B cell (primary cell): ENCODE measurements around the gene BMPER. TPM values are rescaled to one million over a fixed set of nuclear protein-coding genes. Genes with fewer than 3 reads are reported as not detected.

ENCODE experiments used
- ATAC-seq: fragments of 200-7000 bp; cut with Tn5 transposase; one replicate; pipeline ENCODE4 v1.10.0; 2021; ENCODE audit warnings: low read depth, mild to moderate bottlenecking, moderate number of reproducible peaks, moderate library complexity
- CTCF ChIA-PET: fragments of 350-600 bp; sonication (Branson Sonifier 250); formaldehyde crosslinking; loops from one replicate; lab custom pipeline; 2021; ENCODE audit warnings: antibody characterized with exemption, inconsistent platforms; lab: Charles Lee
- POLR2A ChIA-PET: fragments of 350-600 bp; sonication (Branson Sonifier 250); formaldehyde crosslinking; loops from one replicate; lab custom pipeline; 2021; ENCODE audit warnings: antibody characterized with exemption; lab: Charles Lee
- DNase-seq: peaks from one replicate; pipeline ENCODE4 v3.0.0; 2013
- H2AFZ ChIP-seq: 2 replicates; pipeline ENCODE4 v1.6.1; 2012; ENCODE audit warnings: mild to moderate bottlenecking, low read depth, low read length; ENCODE audit not compliant: insufficient read depth, poor library complexity, severe bottlenecking
- H3K27ac ChIP-seq, 2 donors: 1 replicate in 1 of 2; 2 replicates in 1 of 2; pipeline ENCODE4 v1.5.1; 2012 to 2013; ENCODE audit warnings: low read length in 2 of 2, mild to moderate bottlenecking in 2 of 2, moderate library complexity in 1 of 2
- H3K27me3 ChIP-seq, 4 experiments: fragments of 200-600 bp in 1 of 4; sonication (generic) in 1 of 4; replicated peaks in 1 of 4; 1 replicate in 2 of 4; 2 replicates in 2 of 4; pipeline versions ENCODE4 v1.6.1 to v1.7.0; 2013 to 2016; ENCODE audit warnings: low read length in 3 of 4, mild to moderate bottlenecking in 2 of 4, mixed read lengths in 1 of 4, moderate library complexity in 1 of 4; ENCODE audit not compliant: insufficient read depth in 4 of 4, control insufficient read depth in 3 of 4; ENCODE audit errors: control extremely low read depth in 1 of 4
- H3K36me3 ChIP-seq, 2 experiments: replicated peaks in 1 of 2; 1 replicate in 1 of 2; 2 replicates in 1 of 2; pipeline versions ENCODE4 v1.6.1 to v1.7.1; 2013; ENCODE audit warnings: low read length in 1 of 2; ENCODE audit not compliant: insufficient read depth in 2 of 2, control insufficient read depth in 1 of 2; ENCODE audit errors: control extremely low read depth in 1 of 2, extremely low read depth in 1 of 2
- H3K4me1 ChIP-seq, 2 donors: fragments of 200-600 bp in 1 of 2; sonication (generic) in 1 of 2; 1 replicate in 1 of 2; 2 replicates in 1 of 2; pipeline versions ENCODE4 v1.5.1 to v1.6.1; 2013 to 2017; ENCODE audit warnings: low read length in 2 of 2; ENCODE audit not compliant: control insufficient read depth in 2 of 2, insufficient read depth in 2 of 2
- H3K4me2 ChIP-seq: replicated peaks from 2 replicates; pipeline ENCODE3; 2012; ENCODE audit warnings: mild to moderate bottlenecking, low read depth, low read length; ENCODE audit not compliant: poor library complexity, severe bottlenecking
- H3K4me3 ChIP-seq, 5 experiments: fragments of 200-600 bp in 1 of 5; sonication (generic) in 1 of 5; 1 replicate in 3 of 5; 2 replicates in 2 of 5; pipeline versions ENCODE4 v1.5.1 to v1.7.0; 2011 to 2016; ENCODE audit warnings: low read length in 4 of 5, mild to moderate bottlenecking in 4 of 5, low read depth in 2 of 5, control low read depth in 1 of 5, moderate library complexity in 1 of 5; ENCODE audit not compliant: insufficient read depth in 1 of 5; ENCODE audit errors: control extremely low read depth in 1 of 5, extremely low read depth in 1 of 5
- H3K79me2 ChIP-seq: fragments of 200-600 bp; sonication (generic); one replicate; pipeline ENCODE4 v1.6.0; 2016; ENCODE audit warnings: low read length; ENCODE audit not compliant: control insufficient read depth, insufficient read depth
- H3K9ac ChIP-seq: fragments of 200-600 bp; sonication (generic); 2 replicates; pipeline ENCODE4 v1.6.1; 2017; ENCODE audit warnings: mild to moderate bottlenecking, low read length, moderate library complexity
- H3K9me3 ChIP-seq, 3 donors: one replicate each; pipeline versions ENCODE4 v1.6.1 to v1.7.1; 2013; ENCODE audit warnings: low read length in 2 of 3; ENCODE audit not compliant: control insufficient read depth in 2 of 3, insufficient read depth in 1 of 3; ENCODE audit errors: control extremely low read depth in 1 of 3
- H4K20me1 ChIP-seq: 2 replicates; pipeline ENCODE4 v1.6.0; 2012; ENCODE audit warnings: mild to moderate bottlenecking, low read length; ENCODE audit not compliant: insufficient read depth, control insufficient read depth, poor library complexity, severe bottlenecking
- H3K27ac Mint-ChIP-seq: one replicate; pipeline ENCODE4 v1.8.0; 2021; ENCODE audit warnings: mixed read lengths
- H3K27me3 Mint-ChIP-seq: one replicate; pipeline ENCODE4 v1.8.0; 2021; ENCODE audit warnings: mixed read lengths
- H3K4me1 Mint-ChIP-seq: one replicate; pipeline ENCODE4 v1.8.0; 2021; ENCODE audit warnings: mixed read lengths
- H3K4me3 Mint-ChIP-seq: one replicate; pipeline ENCODE4 v1.8.0; 2021; ENCODE audit warnings: mixed read lengths
- H3K9me3 Mint-ChIP-seq: one replicate; pipeline ENCODE4 v1.8.0; 2022; ENCODE audit warnings: mixed read lengths; ENCODE audit not compliant: insufficient read depth
- CTCF ChIP-seq: fragments of 200-600 bp; IDR thresholded peaks from one replicate; pipeline ENCODE4 v1.8.0; 2022; ENCODE audit warnings: antibody characterized with exemption, mild to moderate bottlenecking
- EZH2 ChIP-seq: IDR thresholded peaks from 2 replicates; pipeline ENCODE4 v1.6.1; 2012; ENCODE audit warnings: borderline replicate concordance, low read depth, mild to moderate bottlenecking, moderate library complexity, low read length; ENCODE audit not compliant: insufficient read depth, poor library complexity, severe bottlenecking
- WGBS: methylation state at CpG from one replicate; pipeline ENCODE4 v1.1.5; 2013; ENCODE audit warnings: missing lambda C conversion rate; ENCODE audit not compliant: insufficient coverage; 5-methylcytosine and 5-hydroxymethylcytosine counted together
- intact Hi-C: fragments of 100-400 bp; cut with micrococcal nuclease; formaldehyde crosslinking; loops from one replicate; pipeline ENCODE4 v1.10.0; 2022
- polyA plus RNA-seq: library from polyadenylated mRNA; depleted of rRNA; stranded (reverse); fragments of >200 nt; gene quantifications from 2 replicates; pipeline ENCODE4 v1.2.3, GENCODE V29; 2012
- total RNA-seq, 2 donors: library from RNA; stranded (reverse); fragments of 120-200 nt in 1 of 2; gene quantifications; 1 replicate in 1 of 2; 2 replicates in 1 of 2; pipeline versions ENCODE4 v1.2.3 to v1.2.4, GENCODE V29; 2013 to 2022

Gene BMPER
- total and polyA plus RNA-seq, 2 donors (not counting 1 experiment from before 2014, with no cell fraction given) = not detected

GRCh38 chr7:33907625-33908024, 2.3 kb downstream of the BMPER start:
- 97% methylated on average over 3 of the region's 5 CpGs for WGBS
- POLR2A ChIA-PET = no interaction called here
- CTCF ChIA-PET = interaction anchor here (1.3 to 2.9 kb wide), 2 partner anchors 12 to 25 kb away, joined by 4 to 17 read pairs; no protein-coding TSS in a partner anchor
- H3K27me3 ChIP-seq = peaks cover 0 to 34% (median 27%) of the 10 kb centered on the region in 4 experiments
- H3K4me1 ChIP-seq = peaks cover 12 to 19% of the 10 kb centered on the region in 2 donors
- H3K4me1 Mint-ChIP-seq = peaks cover 12% of the 10 kb centered on the region
- peaks cover 61% of the 10 kb centered on the region for H3K27me3 Mint-ChIP-seq
- TF ChIP-seq EZH2 = no peak
- no peak for TF ChIP-seq CTCF
- no peaks in the 10 kb centered on the region for H3K9me3 ChIP-seq
- H3K36me3 ChIP-seq = no peaks in the 10 kb centered on the region
- intact Hi-C loops = no loop called here
- no peak overlapping the region for H3K27ac Mint-ChIP-seq
- no peak overlapping the region for H3K4me3 Mint-ChIP-seq
- ATAC-seq (no peak), DNase-seq (no peak)
- no peak overlapping the region for H3K4me3 ChIP-seq
- no peak overlapping the region for H3K4me2 ChIP-seq
- no peak overlapping the region for H2AFZ ChIP-seq
- H4K20me1 ChIP-seq = no peaks in the 10 kb centered on the region
- no peaks in the 10 kb centered on the region for H3K79me2 ChIP-seq
- H3K9me3 Mint-ChIP-seq = no peaks in the 10 kb centered on the region
- no peak overlapping the region for H3K27ac ChIP-seq
- H3K9ac ChIP-seq = no peak overlapping the region

- no peak overlapping the region for H2AFZ ChIP-seq
- peaks cover 0 to 24% (median 16%) of the 10 kb centered on the region in 4 experiments for H3K27me3 ChIP-seq
- peaks cover 4% of the 10 kb centered on the region for H3K4me1 Mint-ChIP-seq
- no peak for TF ChIP-seq EZH2
- TF ChIP-seq CTCF = no peak
- CTCF ChIA-PET = interaction anchor here (0.6 to 2.9 kb wide), 2 partner anchors 14 to 484 kb away, joined by 3 to 17 read pairs; no protein-coding TSS in a partner anchor
- no peaks in the 10 kb centered on the region for H3K9me3 ChIP-seq
- no peak overlapping the region for H3K4me2 ChIP-seq
- peaks cover 3 to 10% of the 10 kb centered on the region in 2 donors for H3K4me1 ChIP-seq
- H3K36me3 ChIP-seq = no peaks in the 10 kb centered on the region
- H3K27ac ChIP-seq = no peak overlapping the region
- no peaks in the 10 kb centered on the region for H3K79me2 ChIP-seq
- no peak for ATAC-seq
- no peak overlapping the region for H3K27ac Mint-ChIP-seq
- DNase-seq = no peak
- intact Hi-C loops = no loop called here
- no peak overlapping the region for H3K9ac ChIP-seq
- H3K4me3 Mint-ChIP-seq = no peak overlapping the region
- H3K27me3 Mint-ChIP-seq = peaks cover 45% of the 10 kb centered on the region
- H3K4me3 ChIP-seq = no peak overlapping the region
- H3K9me3 Mint-ChIP-seq = no peaks in the 10 kb centered on the region
- 92% methylated on average over 2 of the region's 5 CpGs for WGBS
- H4K20me1 ChIP-seq = no peaks in the 10 kb centered on the region
- POLR2A ChIA-PET = no interaction called here
These were observed 4.0 kb downstream of the BMPER start for GRCh38 chr7:33909318-33909717.
